ENCODE data around the gene ISLR. TPM values are rescaled to one million over a fixed set of nuclear protein-coding genes. Genes with fewer than 3 reads are reported as not detected.

Gene ISLR
- total and polyA plus RNA-seq, 4 donors: 2.4 to 4.2 (median 3.5) TPM

DNA sequence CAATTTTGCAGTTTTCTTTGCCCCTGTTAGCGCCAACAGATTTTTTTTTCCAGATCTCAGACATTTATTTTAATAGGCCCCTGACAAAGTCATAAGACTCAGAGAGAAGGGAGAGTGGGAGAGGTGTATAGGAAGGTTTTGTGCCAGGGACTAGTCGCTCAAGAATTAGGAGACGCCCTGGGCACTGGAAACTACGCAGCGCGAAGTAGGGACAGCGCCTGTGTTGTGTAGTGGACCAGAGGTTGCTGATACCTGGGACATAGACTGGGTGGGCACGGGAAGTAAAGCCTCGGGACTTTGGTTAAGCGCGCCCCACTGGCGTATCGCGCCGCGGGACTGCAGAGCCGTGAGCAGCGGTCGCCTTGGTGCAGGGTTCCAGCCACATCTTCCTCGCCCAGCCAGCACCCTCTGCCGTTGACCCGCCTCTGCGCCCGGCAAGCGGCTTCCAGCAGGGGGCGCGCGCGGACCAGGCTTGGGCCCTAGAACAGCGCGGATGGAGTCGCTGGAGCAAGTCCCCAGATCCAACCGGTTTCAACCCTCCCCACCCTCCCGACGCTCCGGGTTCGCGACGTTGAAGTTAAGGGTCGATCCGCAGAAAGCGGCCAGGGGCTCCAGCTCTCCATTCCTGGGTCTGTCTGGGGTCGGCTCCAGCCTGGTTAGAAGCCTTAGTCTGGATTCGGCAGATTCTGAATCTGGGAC lies 46.1 kb upstream of the ISLR start:
- TF ChIP-seq, protein P1, sequence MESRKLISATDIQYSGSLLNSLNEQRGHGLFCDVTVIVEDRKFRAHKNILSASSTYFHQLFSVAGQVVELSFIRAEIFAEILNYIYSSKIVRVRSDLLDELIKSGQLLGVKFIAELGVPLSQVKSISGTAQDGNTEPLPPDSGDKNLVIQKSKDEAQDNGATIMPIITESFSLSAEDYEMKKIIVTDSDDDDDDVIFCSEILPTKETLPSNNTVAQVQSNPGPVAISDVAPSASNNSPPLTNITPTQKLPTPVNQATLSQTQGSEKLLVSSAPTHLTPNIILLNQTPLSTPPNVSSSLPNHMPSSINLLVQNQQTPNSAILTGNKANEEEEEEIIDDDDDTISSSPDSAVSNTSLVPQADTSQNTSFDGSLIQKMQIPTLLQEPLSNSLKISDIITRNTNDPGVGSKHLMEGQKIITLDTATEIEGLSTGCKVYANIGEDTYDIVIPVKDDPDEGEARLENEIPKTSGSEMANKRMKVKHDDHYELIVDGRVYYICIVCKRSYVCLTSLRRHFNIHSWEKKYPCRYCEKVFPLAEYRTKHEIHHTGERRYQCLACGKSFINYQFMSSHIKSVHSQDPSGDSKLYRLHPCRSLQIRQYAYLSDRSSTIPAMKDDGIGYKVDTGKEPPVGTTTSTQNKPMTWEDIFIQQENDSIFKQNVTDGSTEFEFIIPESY (IDR thresholded peaks at IDR 0.05): no peak
- TF ChIP-seq RAD21 (IDR thresholded peaks at IDR 0.05): peak; percentile 90 to 98
- TF ChIP-seq, protein P2, sequence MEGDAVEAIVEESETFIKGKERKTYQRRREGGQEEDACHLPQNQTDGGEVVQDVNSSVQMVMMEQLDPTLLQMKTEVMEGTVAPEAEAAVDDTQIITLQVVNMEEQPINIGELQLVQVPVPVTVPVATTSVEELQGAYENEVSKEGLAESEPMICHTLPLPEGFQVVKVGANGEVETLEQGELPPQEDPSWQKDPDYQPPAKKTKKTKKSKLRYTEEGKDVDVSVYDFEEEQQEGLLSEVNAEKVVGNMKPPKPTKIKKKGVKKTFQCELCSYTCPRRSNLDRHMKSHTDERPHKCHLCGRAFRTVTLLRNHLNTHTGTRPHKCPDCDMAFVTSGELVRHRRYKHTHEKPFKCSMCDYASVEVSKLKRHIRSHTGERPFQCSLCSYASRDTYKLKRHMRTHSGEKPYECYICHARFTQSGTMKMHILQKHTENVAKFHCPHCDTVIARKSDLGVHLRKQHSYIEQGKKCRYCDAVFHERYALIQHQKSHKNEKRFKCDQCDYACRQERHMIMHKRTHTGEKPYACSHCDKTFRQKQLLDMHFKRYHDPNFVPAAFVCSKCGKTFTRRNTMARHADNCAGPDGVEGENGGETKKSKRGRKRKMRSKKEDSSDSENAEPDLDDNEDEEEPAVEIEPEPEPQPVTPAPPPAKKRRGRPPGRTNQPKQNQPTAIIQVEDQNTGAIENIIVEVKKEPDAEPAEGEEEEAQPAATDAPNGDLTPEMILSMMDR (IDR thresholded peaks at IDR 0.05; ENCODE audit: low read depth, low read length, missing input control): peak; percentile 94
- Histone ChIP-seq H3K9ac (ENCODE audit: low read depth in 1 of 2, low read length in 2 of 2) (no peak overlapping the region), H3K4me1 (ENCODE audit: control insufficient read depth in 4 of 4, insufficient read depth in 4 of 4, low read length in 3 of 4) (peaks cover 6 to 33% (median 14%) of the 10 kb centered on the region in 4 donors), H3K4me3 (ENCODE audit: low read depth in 1 of 3, low read length in 3 of 3) (peak overlapping the region; percentile 6 to 39 (median 27)), H3K27ac (ENCODE audit: low read depth in 1 of 2, low read length in 2 of 2) (no peak overlapping the region), H3K27me3 (ENCODE audit: control insufficient read depth in 4 of 4, insufficient read depth in 4 of 4, low read length in 3 of 4) (peaks cover 0 to 21% (median 14%) of the 10 kb centered on the region in 4 donors), H3K36me3 (ENCODE audit: control insufficient read depth in 4 of 4, insufficient read depth in 3 of 4, low read depth in 1 of 4, low read length in 3 of 4) (no peaks in the 10 kb centered on the region), H3K9me3 (ENCODE audit: control insufficient read depth in 4 of 4, low read length in 3 of 4) (no peaks in the 10 kb centered on the region)
- 8% methylated on average over 44 of the region's 44 CpGs for WGBS
- peak; percentile 90 for DNase-seq (ENCODE audit: low spot score)

DNA sequence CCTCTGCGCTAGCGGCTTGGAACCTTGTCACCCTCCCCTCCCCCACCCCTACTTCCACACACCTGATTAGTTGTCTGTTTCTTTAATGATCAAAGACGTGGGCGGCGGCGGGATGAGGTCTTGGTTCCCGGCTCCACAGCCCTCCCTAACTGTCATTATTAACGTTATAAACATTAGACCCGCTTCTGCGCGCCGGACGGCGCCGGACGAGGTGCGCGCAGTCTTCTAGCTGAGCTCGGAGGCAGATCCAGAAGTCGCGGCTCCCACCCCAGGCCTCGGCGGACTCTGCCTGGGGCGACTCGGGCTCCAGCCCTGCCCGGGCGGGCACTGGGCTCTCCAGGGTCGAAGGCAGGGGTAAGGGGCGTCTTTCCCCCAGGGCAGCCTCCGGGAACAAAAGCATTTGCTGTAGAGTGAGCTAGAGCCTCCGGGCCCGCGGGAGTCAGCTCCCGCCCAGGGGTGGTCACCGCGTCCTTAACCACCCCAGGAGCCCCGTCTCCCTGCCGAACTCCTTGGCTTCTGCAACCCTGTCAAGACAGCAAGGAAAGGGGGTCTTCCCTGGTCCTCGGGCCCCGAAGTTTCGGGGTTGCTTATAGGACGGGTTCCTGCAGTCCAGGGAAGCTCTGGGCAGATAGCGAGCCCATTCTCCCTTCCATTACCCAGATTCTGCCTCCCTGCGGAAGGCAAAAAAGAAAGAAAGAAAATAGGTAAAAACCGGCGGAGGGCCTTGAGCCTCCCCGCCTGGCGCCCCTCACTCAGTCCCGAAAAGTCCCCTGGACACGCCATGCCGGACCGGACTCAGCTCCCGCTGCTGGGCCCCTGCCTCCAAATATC lies 45.3 kb upstream of the ISLR start:
- TF ChIP-seq, protein P3, sequence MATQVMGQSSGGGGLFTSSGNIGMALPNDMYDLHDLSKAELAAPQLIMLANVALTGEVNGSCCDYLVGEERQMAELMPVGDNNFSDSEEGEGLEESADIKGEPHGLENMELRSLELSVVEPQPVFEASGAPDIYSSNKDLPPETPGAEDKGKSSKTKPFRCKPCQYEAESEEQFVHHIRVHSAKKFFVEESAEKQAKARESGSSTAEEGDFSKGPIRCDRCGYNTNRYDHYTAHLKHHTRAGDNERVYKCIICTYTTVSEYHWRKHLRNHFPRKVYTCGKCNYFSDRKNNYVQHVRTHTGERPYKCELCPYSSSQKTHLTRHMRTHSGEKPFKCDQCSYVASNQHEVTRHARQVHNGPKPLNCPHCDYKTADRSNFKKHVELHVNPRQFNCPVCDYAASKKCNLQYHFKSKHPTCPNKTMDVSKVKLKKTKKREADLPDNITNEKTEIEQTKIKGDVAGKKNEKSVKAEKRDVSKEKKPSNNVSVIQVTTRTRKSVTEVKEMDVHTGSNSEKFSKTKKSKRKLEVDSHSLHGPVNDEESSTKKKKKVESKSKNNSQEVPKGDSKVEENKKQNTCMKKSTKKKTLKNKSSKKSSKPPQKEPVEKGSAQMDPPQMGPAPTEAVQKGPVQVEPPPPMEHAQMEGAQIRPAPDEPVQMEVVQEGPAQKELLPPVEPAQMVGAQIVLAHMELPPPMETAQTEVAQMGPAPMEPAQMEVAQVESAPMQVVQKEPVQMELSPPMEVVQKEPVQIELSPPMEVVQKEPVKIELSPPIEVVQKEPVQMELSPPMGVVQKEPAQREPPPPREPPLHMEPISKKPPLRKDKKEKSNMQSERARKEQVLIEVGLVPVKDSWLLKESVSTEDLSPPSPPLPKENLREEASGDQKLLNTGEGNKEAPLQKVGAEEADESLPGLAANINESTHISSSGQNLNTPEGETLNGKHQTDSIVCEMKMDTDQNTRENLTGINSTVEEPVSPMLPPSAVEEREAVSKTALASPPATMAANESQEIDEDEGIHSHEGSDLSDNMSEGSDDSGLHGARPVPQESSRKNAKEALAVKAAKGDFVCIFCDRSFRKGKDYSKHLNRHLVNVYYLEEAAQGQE (IDR thresholded peaks at IDR 0.05): no peak
- no peak for TF ChIP-seq JUND (IDR thresholded peaks at IDR 0.05)
- TF ChIP-seq TAF1 (conservative IDR thresholded peaks at IDR 0.05): no peak
- TF ChIP-seq RXRA (IDR thresholded peaks at IDR 0.05): no peak
- TF ChIP-seq, protein P4, sequence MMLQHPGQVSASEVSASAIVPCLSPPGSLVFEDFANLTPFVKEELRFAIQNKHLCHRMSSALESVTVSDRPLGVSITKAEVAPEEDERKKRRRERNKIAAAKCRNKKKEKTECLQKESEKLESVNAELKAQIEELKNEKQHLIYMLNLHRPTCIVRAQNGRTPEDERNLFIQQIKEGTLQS (IDR thresholded peaks at IDR 0.05): no peak
- TF ChIP-seq GABPA (IDR thresholded peaks at IDR 0.05 in 1 of 2, conservative IDR thresholded peaks at IDR 0.05 in 1 of 2): no peak
- no peak for TF ChIP-seq SP1 (IDR thresholded peaks at IDR 0.05)
- TF ChIP-seq RAD21 (IDR thresholded peaks at IDR 0.05): no peak
- TF ChIP-seq, protein P1 (IDR thresholded peaks at IDR 0.05): no peak
- no peak for TF ChIP-seq YY1 (IDR thresholded peaks at IDR 0.05)
- no peak for TF ChIP-seq HNF4A (conservative IDR thresholded peaks at IDR 0.05)
- Histone ChIP-seq H3K9me3 (ENCODE audit: control insufficient read depth in 4 of 4, low read length in 3 of 4) (no peaks in the 10 kb centered on the region), H3K4me3 (ENCODE audit: low read depth in 1 of 3, low read length in 3 of 3) (peak overlapping the region in 2 of 3 donors; percentile 27 to 39), H3K36me3 (ENCODE audit: control insufficient read depth in 4 of 4, insufficient read depth in 3 of 4, low read depth in 1 of 4, low read length in 3 of 4) (no peaks in the 10 kb centered on the region), H3K27me3 (ENCODE audit: control insufficient read depth in 4 of 4, insufficient read depth in 4 of 4, low read length in 3 of 4) (peaks cover 5 to 21% (median 15%) of the 10 kb centered on the region in 4 donors), H3K4me1 (ENCODE audit: control insufficient read depth in 4 of 4, insufficient read depth in 4 of 4, low read length in 3 of 4) (peaks cover 10 to 41% (median 16%) of the 10 kb centered on the region in 4 donors), H3K27ac (ENCODE audit: low read depth in 1 of 2, low read length in 2 of 2) (no peak overlapping the region), H3K9ac (ENCODE audit: low read depth in 1 of 2, low read length in 2 of 2) (no peak overlapping the region)
- 5% methylated on average over 53 of the region's 53 CpGs for WGBS
- DNase-seq (ENCODE audit: low spot score): no peak
